OCI-LY1 (cell line): ENCODE measurements around the gene PLAAT5.

Source experiments
- H2AFZ ChIP-seq: fragments of 200-600 bp; sonication (generic), shearing (Covaris generic); 2 replicates; pipeline ENCODE4 v1.6.0; 2014; ENCODE audit warnings: antibody characterized with exemption, mild to moderate bottlenecking, low read length
- H3F3A ChIP-seq: fragments of 200-600 bp; sonication (generic), shearing (Covaris generic); 2 replicates; pipeline ENCODE4 v1.6.0; 2014; ENCODE audit warnings: mild to moderate bottlenecking, antibody characterized with exemption, low read length, moderate library complexity; ENCODE audit not compliant: insufficient read depth
- H3K27ac ChIP-seq: fragments of 200-600 bp; sonication (generic); 2 replicates; pipeline ENCODE4 v1.5.1; 2014; ENCODE audit warnings: low read length, mixed run types, mild to moderate bottlenecking, low read depth; ENCODE audit not compliant: poor library complexity, severe bottlenecking
- H3K27me3 ChIP-seq: fragments of 200-600 bp; sonication (generic); 2 replicates; pipeline ENCODE4 v1.6.0; 2014; ENCODE audit warnings: antibody characterized with exemption, mild to moderate bottlenecking, low read length, moderate library complexity; ENCODE audit not compliant: insufficient read depth
- H3K36me3 ChIP-seq: fragments of 200-600 bp; sonication (generic); 2 replicates; pipeline ENCODE4 v1.6.1; 2014; ENCODE audit warnings: mild to moderate bottlenecking, antibody characterized with exemption, low read length, moderate library complexity, mixed read lengths; ENCODE audit not compliant: insufficient read depth
- H3K4me1 ChIP-seq: fragments of 200-600 bp; sonication (generic); 2 replicates; pipeline ENCODE4 v1.5.1; 2014; ENCODE audit warnings: mild to moderate bottlenecking, low read length, moderate library complexity; ENCODE audit not compliant: insufficient read depth, severe bottlenecking
- H3K4me2 ChIP-seq: fragments of 200-600 bp; sonication (generic), shearing (Covaris generic); 2 replicates; pipeline ENCODE4 v1.6.1; 2014; ENCODE audit warnings: low read length
- H3K4me3 ChIP-seq: fragments of 200-600 bp; sonication (generic); 2 replicates; pipeline ENCODE4 v1.5.1; 2014; ENCODE audit warnings: low read length, low read depth, mild to moderate bottlenecking, mixed read lengths; ENCODE audit not compliant: poor library complexity, severe bottlenecking
- H3K79me2 ChIP-seq: fragments of 200-600 bp; shearing (Covaris generic); 2 replicates; pipeline ENCODE4 v1.6.1; 2016; ENCODE audit warnings: mixed run types, low read length, mixed read lengths; ENCODE audit not compliant: insufficient read depth
- H3K9ac ChIP-seq: fragments of 200-600 bp; sonication (generic), shearing (Covaris generic); 2 replicates; pipeline ENCODE4 v1.6.1; 2014; ENCODE audit warnings: mild to moderate bottlenecking, low read length, mixed read lengths
- H3K9me2 ChIP-seq: fragments of 200-600 bp; sonication (generic), shearing (Covaris generic); 2 replicates; pipeline ENCODE4 v1.6.1; 2014; ENCODE audit warnings: low read depth, mild to moderate bottlenecking, low read length, mixed read lengths
- H3K9me3 ChIP-seq: fragments of 200-600 bp; shearing (Covaris generic); 2 replicates; pipeline ENCODE4 v1.6.1; 2014; ENCODE audit warnings: low read length, mixed read lengths
- H4K20me1 ChIP-seq: fragments of 200-600 bp; sonication (generic), shearing (Covaris generic); 2 replicates; pipeline ENCODE4 v1.6.0; 2016; ENCODE audit warnings: mild to moderate bottlenecking, low read length; ENCODE audit not compliant: insufficient read depth
- CTCF ChIP-seq: fragments of 200-600 bp; sonication (generic), shearing (Covaris generic); IDR thresholded peaks from 2 replicates; pipeline ENCODE4 v1.5.1; 2017; ENCODE audit warnings: mild to moderate bottlenecking, antibody characterized with exemption, low read length, moderate library complexity, mixed read lengths
- EZH2 ChIP-seq: fragments of 200-600 bp; sonication (generic), shearing (Covaris generic); IDR thresholded peaks from 2 replicates; pipeline ENCODE4 v1.8.0; 2017; ENCODE audit warnings: borderline replicate concordance, mixed run types, mild to moderate bottlenecking, antibody characterized with exemption, low read length, moderate library complexity, mixed read lengths

Gene PLAAT5

GRCh38 chr11:63448646-63449045 is 42.3 kb downstream of the PLAAT5 start:
- Histone ChIP-seq H3K79me2 (no peaks in the 10 kb centered on the region), H3K4me2 (no peak overlapping the region), H3K36me3 (no peaks in the 10 kb centered on the region), H3K9me2 (no peaks in the 10 kb centered on the region), H3K9me3 (no peaks in the 10 kb centered on the region), H3K4me1 (no peaks in the 10 kb centered on the region), H3K9ac (no peak overlapping the region), H2AFZ (no peak overlapping the region), H3K27ac (no peak overlapping the region), H4K20me1 (no peaks in the 10 kb centered on the region), H3F3A (no peaks in the 10 kb centered on the region), H3K4me3 (no peak overlapping the region), H3K27me3 (no peaks in the 10 kb centered on the region)
- TF ChIP-seq EZH2 (no peak), CTCF (no peak)

GRCh38 chr11:63445720-63446119 is 45.2 kb downstream of the PLAAT5 start:
- Histone ChIP-seq H3K9me3 (no peaks in the 10 kb centered on the region), H2AFZ (no peak overlapping the region), H3F3A (no peaks in the 10 kb centered on the region), H3K27ac (no peak overlapping the region), H3K79me2 (no peaks in the 10 kb centered on the region), H3K4me3 (no peak overlapping the region), H3K4me1 (no peaks in the 10 kb centered on the region), H3K36me3 (no peaks in the 10 kb centered on the region), H3K9ac (no peak overlapping the region), H3K27me3 (no peaks in the 10 kb centered on the region), H3K4me2 (no peak overlapping the region), H4K20me1 (no peaks in the 10 kb centered on the region), H3K9me2 (no peaks in the 10 kb centered on the region)
- no peak for TF ChIP-seq EZH2
- TF ChIP-seq CTCF: no peak

- H3K27me3 ChIP-seq: no peaks in the 10 kb centered on the region
- H3K4me3 ChIP-seq: no peak overlapping the region
- no peaks in the 10 kb centered on the region for H3K79me2 ChIP-seq
- no peaks in the 10 kb centered on the region for H3K9me2 ChIP-seq
- H3K9ac ChIP-seq: no peak overlapping the region
- no peaks in the 10 kb centered on the region for H4K20me1 ChIP-seq
- no peaks in the 10 kb centered on the region for H3K4me1 ChIP-seq
- H3K36me3 ChIP-seq: no peaks in the 10 kb centered on the region
- no peaks in the 10 kb centered on the region for H3K9me3 ChIP-seq
- no peak overlapping the region for H3K4me2 ChIP-seq
- no peak overlapping the region for H2AFZ ChIP-seq
- no peak overlapping the region for H3K27ac ChIP-seq
- H3F3A ChIP-seq: no peaks in the 10 kb centered on the region
- TF ChIP-seq CTCF: no peak
- TF ChIP-seq EZH2: no peak
Observed at GRCh38 chr11:63445118-63445517, 45.8 kb downstream of the PLAAT5 start.
